Tibial nerve (tissue), 4 donors: Measurements from ENCODE around the gene C16orf96. TPM values are rescaled to one million over a fixed set of nuclear protein-coding genes. Genes with fewer than 3 reads are reported as not detected.

Experiments
- DNase-seq, 2 donors: peaks; one replicate each; pipeline ENCODE4 v3.0.0-alpha.2; 2019; ENCODE audit warnings: low spot score in 2 of 2
- H3K27ac ChIP-seq, 4 donors: fragments of 200-600 bp; sonication (generic) in 3 of 4; one replicate each; pipeline ENCODE4 v1.5.1; 2017 to 2019; ENCODE audit warnings: mild to moderate bottlenecking in 1 of 4
- H3K27me3 ChIP-seq, 2 donors: fragments of 200-600 bp; sonication (generic) in 1 of 2; one replicate each; pipeline versions ENCODE4 v1.5.1 to v1.6.0; 2017 to 2019
- H3K36me3 ChIP-seq, 3 donors: fragments of 200-600 bp; sonication (generic); one replicate each; pipeline ENCODE4 v1.5.1; 2018 to 2019
- H3K4me1 ChIP-seq, 4 donors: fragments of 200-600 bp; sonication (generic) in 3 of 4; one replicate each; pipeline ENCODE4 v1.5.1; 2017 to 2019
- H3K4me3 ChIP-seq, 4 donors: fragments of 200-600 bp; sonication (generic) in 3 of 4; one replicate each; pipeline ENCODE4 v1.5.1; 2017 to 2019; ENCODE audit warnings: mild to moderate bottlenecking in 1 of 4, moderate library complexity in 1 of 4
- H3K9me3 ChIP-seq, 4 donors: fragments of 200-600 bp; sonication (generic) in 3 of 4; one replicate each; pipeline ENCODE4 v1.5.1; 2017 to 2019
- EP300 ChIP-seq, 2 donors: sonication (generic); formaldehyde crosslinking; IDR thresholded peaks; one replicate each; pipeline ENCODE4 v1.6.1; 2017; ENCODE audit warnings: antibody characterized with exemption in 2 of 2, mild to moderate bottlenecking in 1 of 2
- POLR2A ChIP-seq, 2 donors: fragments of 450-650 bp; IDR thresholded peaks; one replicate each; pipeline ENCODE4 v1.6.1; 2017; ENCODE audit warnings: antibody characterized with exemption in 2 of 2, mild to moderate bottlenecking in 2 of 2, moderate library complexity in 2 of 2
- WGBS, 2 donors: methylation state at CpG; one replicate each; pipeline ENCODE4 v1.1.5; 2018; 5-methylcytosine and 5-hydroxymethylcytosine counted together
- total RNA-seq, 4 donors: library from RNA; depleted of rRNA; stranded (reverse); fragments of >200 nt; gene quantifications; one replicate each; pipeline ENCODE4 v1.1.0, GENCODE V29; 2016
- TF ChIP-seq, protein P1 (sequence below), 5 experiments: fragments of 200-600 bp in 3 of 5; fragments of 450-650 bp in 2 of 5; sonication (generic) in 3 of 5; IDR thresholded peaks; one replicate each; pipeline ENCODE4 v1.5.1; 2016 to 2019; ENCODE audit warnings: antibody characterized with exemption in 5 of 5, mild to moderate bottlenecking in 3 of 5, moderate library complexity in 2 of 5

C16orf96 gene
- total RNA-seq, 4 donors from 2014 or later = 0.20 to 0.21 TPM; not detected in 2

DNA sequence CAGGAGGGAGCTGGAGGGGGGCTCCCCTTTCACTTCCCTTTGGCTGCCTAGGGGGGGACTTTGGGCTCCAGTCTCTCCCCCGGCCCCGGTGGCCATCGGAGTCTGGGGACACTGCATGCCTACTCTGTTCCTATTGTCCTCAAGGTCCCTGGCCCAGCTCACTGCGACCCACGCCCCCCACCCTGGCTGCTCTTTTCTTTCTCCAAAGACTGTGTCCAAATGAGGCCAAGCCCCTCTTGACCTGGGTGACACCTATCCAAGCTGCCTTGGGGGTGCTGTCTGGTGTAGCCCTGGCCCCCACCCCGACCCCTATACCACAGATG is 45.7 kb downstream of the C16orf96 start:
- Histone ChIP-seq H3K36me3 (peaks cover 0 to 4% (median 0%) of the 10 kb centered on the region in 3 donors), H3K4me1 (peaks cover 0 to 18% (median 0%) of the 10 kb centered on the region in 4 donors), H3K4me3 (no peak overlapping the region), H3K9me3 (no peaks in the 10 kb centered on the region), H3K27me3 (no peaks in the 10 kb centered on the region), H3K27ac (no peak overlapping the region)
- DNase-seq = no peak
- TF ChIP-seq, protein P1, sequence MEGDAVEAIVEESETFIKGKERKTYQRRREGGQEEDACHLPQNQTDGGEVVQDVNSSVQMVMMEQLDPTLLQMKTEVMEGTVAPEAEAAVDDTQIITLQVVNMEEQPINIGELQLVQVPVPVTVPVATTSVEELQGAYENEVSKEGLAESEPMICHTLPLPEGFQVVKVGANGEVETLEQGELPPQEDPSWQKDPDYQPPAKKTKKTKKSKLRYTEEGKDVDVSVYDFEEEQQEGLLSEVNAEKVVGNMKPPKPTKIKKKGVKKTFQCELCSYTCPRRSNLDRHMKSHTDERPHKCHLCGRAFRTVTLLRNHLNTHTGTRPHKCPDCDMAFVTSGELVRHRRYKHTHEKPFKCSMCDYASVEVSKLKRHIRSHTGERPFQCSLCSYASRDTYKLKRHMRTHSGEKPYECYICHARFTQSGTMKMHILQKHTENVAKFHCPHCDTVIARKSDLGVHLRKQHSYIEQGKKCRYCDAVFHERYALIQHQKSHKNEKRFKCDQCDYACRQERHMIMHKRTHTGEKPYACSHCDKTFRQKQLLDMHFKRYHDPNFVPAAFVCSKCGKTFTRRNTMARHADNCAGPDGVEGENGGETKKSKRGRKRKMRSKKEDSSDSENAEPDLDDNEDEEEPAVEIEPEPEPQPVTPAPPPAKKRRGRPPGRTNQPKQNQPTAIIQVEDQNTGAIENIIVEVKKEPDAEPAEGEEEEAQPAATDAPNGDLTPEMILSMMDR (IDR thresholded peaks at IDR 0.05) = no peak
- no peak for TF ChIP-seq EP300 (IDR thresholded peaks at IDR 0.05)
- TF ChIP-seq POLR2A (IDR thresholded peaks at IDR 0.05) = no peak
- 48 to 57% methylated on average over 6 of the region's 6 CpGs for WGBS, 2 donors

DNA sequence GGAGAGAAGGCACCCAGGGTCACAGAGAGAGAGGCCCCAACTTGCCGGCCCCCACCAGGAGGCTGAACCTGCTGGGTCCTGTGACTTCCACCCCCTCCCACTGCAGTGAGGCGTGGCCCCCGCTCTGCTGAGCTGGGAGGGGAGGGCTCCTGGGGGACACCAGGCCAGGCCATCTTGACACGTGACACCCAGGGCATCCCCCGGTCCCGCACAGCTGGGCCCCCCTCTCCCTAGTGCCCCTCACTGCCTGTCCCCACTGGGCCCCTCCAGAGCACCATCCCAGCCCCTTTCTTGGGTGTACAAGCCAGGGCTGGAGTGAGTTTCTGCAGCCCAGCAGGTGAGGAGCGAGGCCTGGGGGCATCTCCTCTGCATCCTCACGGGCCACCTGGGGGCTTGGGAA is 46.2 kb downstream of the C16orf96 start:
- TF ChIP-seq, protein P1 (IDR thresholded peaks at IDR 0.05) = no peak
- TF ChIP-seq EP300 (IDR thresholded peaks at IDR 0.05) = no peak
- TF ChIP-seq POLR2A (IDR thresholded peaks at IDR 0.05) = no peak
- Histone ChIP-seq H3K4me1 (peaks cover 0 to 18% (median 0%) of the 10 kb centered on the region in 4 donors), H3K27ac (no peak overlapping the region), H3K9me3 (no peaks in the 10 kb centered on the region), H3K4me3 (no peak overlapping the region), H3K27me3 (no peaks in the 10 kb centered on the region), H3K36me3 (peaks cover 0 to 9% (median 0%) of the 10 kb centered on the region in 3 donors)
- no peak for DNase-seq
- 51 to 54% methylated on average over 7 to 8 of the region's 8 CpGs for WGBS, 2 donors

DNA sequence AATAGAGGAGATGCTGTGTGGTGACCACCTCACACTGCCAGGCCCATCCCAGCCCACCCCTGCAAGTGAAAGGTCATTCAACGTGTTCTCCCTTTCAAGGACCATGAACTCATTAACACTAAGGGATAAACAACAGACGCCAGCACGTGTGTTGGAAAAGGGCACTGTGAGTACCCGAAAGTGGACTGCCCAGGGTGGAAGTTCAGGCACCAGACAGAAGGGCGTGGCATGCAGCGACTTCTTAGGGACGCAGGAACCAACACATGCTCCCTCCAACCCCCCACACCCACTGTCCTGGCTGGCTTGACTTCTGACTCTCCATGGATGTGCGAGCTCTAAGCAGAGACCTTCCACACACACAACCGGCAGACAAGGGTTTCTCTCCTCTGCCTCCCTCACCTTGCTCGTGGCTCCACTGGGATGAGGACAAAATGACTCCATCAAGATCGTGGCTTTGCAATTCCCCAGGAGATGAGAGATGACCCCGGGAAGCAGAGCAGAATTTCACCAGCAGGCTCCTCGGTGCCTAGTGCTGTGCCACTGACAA is 47.6 kb downstream of the C16orf96 start:
- peaks cover 0 to 18% (median 0%) of the 10 kb centered on the region in 4 donors for H3K4me1 ChIP-seq
- no peak overlapping the region for H3K27ac ChIP-seq
- H3K36me3 ChIP-seq = peaks cover 0 to 23% (median 4%) of the 10 kb centered on the region in 3 donors
- TF ChIP-seq, protein P1 (IDR thresholded peaks at IDR 0.05) = no peak
- TF ChIP-seq EP300 (IDR thresholded peaks at IDR 0.05) = no peak
- no peak for TF ChIP-seq POLR2A (IDR thresholded peaks at IDR 0.05)
- no peak for DNase-seq
- WGBS, 2 donors = 66 to 77% methylated on average over 13 of the region's 13 CpGs
- H3K9me3 ChIP-seq = no peaks in the 10 kb centered on the region
- H3K4me3 ChIP-seq = no peak overlapping the region
- H3K27me3 ChIP-seq = no peaks in the 10 kb centered on the region

- DNase-seq = no peak
- Histone ChIP-seq H3K4me3 (no peak overlapping the region), H3K27ac (no peak overlapping the region), H3K36me3 (peaks cover 0 to 30% (median 4%) of the 10 kb centered on the region in 3 donors), H3K4me1 (peaks cover 0 to 18% (median 0%) of the 10 kb centered on the region in 4 donors), H3K9me3 (no peaks in the 10 kb centered on the region), H3K27me3 (no peaks in the 10 kb centered on the region)
- 40 to 64% methylated on average over 9 to 12 of the region's 15 CpGs for WGBS, 2 donors
- TF ChIP-seq POLR2A (IDR thresholded peaks at IDR 0.05) (no peak), EP300 (IDR thresholded peaks at IDR 0.05) (no peak)
- TF ChIP-seq, protein P1 (IDR thresholded peaks at IDR 0.05) = no peak
Observed at GRCh38 chr16:4604401-4604800, 48.3 kb downstream of the C16orf96 start.

- H3K4me3 ChIP-seq = no peak overlapping the region
- DNase-seq = no peak
- TF ChIP-seq EP300 (IDR thresholded peaks at IDR 0.05) (no peak), POLR2A (IDR thresholded peaks at IDR 0.05) (no peak)
- TF ChIP-seq, protein P1 (IDR thresholded peaks at IDR 0.05) = no peak
- peaks cover 0 to 40% (median 4%) of the 10 kb centered on the region in 3 donors for H3K36me3 ChIP-seq
- H3K27ac ChIP-seq = no peak overlapping the region
- H3K9me3 ChIP-seq = no peaks in the 10 kb centered on the region
- H3K27me3 ChIP-seq = no peaks in the 10 kb centered on the region
- H3K4me1 ChIP-seq = peaks cover 0 to 23% (median 0%) of the 10 kb centered on the region in 4 donors
- 87 to 88% methylated on average over 9 of the region's 9 CpGs for WGBS, 2 donors
Observed at GRCh38 chr16:4606354-4606753, 50.2 kb downstream of the C16orf96 start.
